H1 (cell line): ENCODE data around the gene MMD. TPM values are rescaled to one million over a fixed set of nuclear protein-coding genes. Genes with fewer than 3 reads are reported as not detected.
"Not testable (repeated sequence)": the region's sequence is repeated elsewhere in the genome, so short reads cannot be mapped to it uniquely, and the experiment has no call there.

Source experiments
- CTCF ChIA-PET: fragments of 300-600 bp; sonication (Branson Sonifier 250); formaldehyde crosslinking; loops from one replicate; lab custom pipeline; 2021; ENCODE audit not compliant: partially characterized antibody; lab: Charles Lee
- POLR2A ChIA-PET: fragments of 300-600 bp; sonication (Branson Sonifier 250); formaldehyde crosslinking; loops from one replicate; lab custom pipeline; 2021; ENCODE audit warnings: inconsistent platforms; ENCODE audit not compliant: partially characterized antibody; lab: Charles Lee
- DNase-seq, 2 experiments: peaks; one replicate each; pipeline versions ENCODE4 v3.0.0 to v3.0.0-alpha.2; 2010 to 2022; ENCODE audit warnings: low spot score in 2 of 2, low read depth in 1 of 2, mixed read lengths in 1 of 2
- FAIRE-seq: peaks from 2 replicates; lab custom pipeline; 2011; peaks lifted over from hg19 to GRCh38; lab: Jason Lieb, UNC
- H2AFZ ChIP-seq: 2 replicates; pipeline ENCODE4 v1.8.1; 2012; ENCODE audit warnings: low read length, inconsistent platforms
- H2AK5ac ChIP-seq: 2 replicates; pipeline ENCODE4 v1.6.1; 2013; ENCODE audit warnings: low read depth, low read length
- H2BK120ac ChIP-seq: replicated peaks from 2 replicates; pipeline ENCODE3; 2013; ENCODE audit warnings: low read depth, low read length, inconsistent platforms
- H2BK12ac ChIP-seq: 2 replicates; pipeline ENCODE4 v1.6.1; 2013; ENCODE audit warnings: low read depth, low read length
- H2BK15ac ChIP-seq: 2 replicates; pipeline ENCODE4 v1.6.1; 2013; ENCODE audit warnings: low read length
- H2BK20ac ChIP-seq: 2 replicates; pipeline ENCODE4 v1.6.1; 2013; ENCODE audit warnings: low read length
- H2BK5ac ChIP-seq: 2 replicates; pipeline ENCODE4 v1.6.1; 2013; ENCODE audit warnings: low read depth, low read length
- H3K14ac ChIP-seq: 2 replicates; pipeline ENCODE4 v1.6.1; 2013; ENCODE audit warnings: inconsistent platforms; ENCODE audit not compliant: insufficient read length
- H3K18ac ChIP-seq: 2 replicates; pipeline ENCODE4 v1.6.1; 2013; ENCODE audit warnings: low read length; ENCODE audit errors: extremely low read depth
- H3K23ac ChIP-seq: 2 replicates; pipeline ENCODE4 v1.6.1; 2013; ENCODE audit warnings: inconsistent platforms; ENCODE audit not compliant: insufficient read length
- H3K23me2 ChIP-seq: 2 replicates; pipeline ENCODE4 v1.6.1; 2013; ENCODE audit warnings: low read depth, low read length
- H3K27ac ChIP-seq: 2 replicates; pipeline ENCODE4 v1.6.1; 2011; ENCODE audit warnings: low read depth, low read length, inconsistent platforms
- H3K27me3 ChIP-seq, 4 experiments: replicated peaks in 1 of 4; 1 replicate in 1 of 4; 2 replicates in 3 of 4; pipeline versions ENCODE4 v1.6.1 to v1.8.1; 2011 to 2013; ENCODE audit warnings: low read length in 3 of 4, mild to moderate bottlenecking in 3 of 4, inconsistent platforms in 2 of 4, mixed read lengths in 2 of 4, moderate library complexity in 1 of 4; ENCODE audit not compliant: control insufficient read depth in 3 of 4, insufficient read depth in 3 of 4; ENCODE audit errors: extremely low read depth in 1 of 4
- H3K36me3 ChIP-seq, 4 experiments: 2 replicates each; pipeline versions ENCODE4 v1.6.1 to v1.8.1; 2011 to 2013; ENCODE audit warnings: mild to moderate bottlenecking in 4 of 4, low read length in 3 of 4, moderate library complexity in 2 of 4, control low read depth in 1 of 4, inconsistent platforms in 1 of 4; ENCODE audit not compliant: insufficient read depth in 4 of 4, control insufficient read depth in 2 of 4
- H3K4ac ChIP-seq: replicated peaks from 2 replicates; pipeline ENCODE3; 2013; ENCODE audit warnings: low read length, low read depth, mixed read lengths, inconsistent platforms; ENCODE audit not compliant: insufficient read length
- H3K4me1 ChIP-seq, 4 experiments: replicated peaks in 1 of 4; 1 replicate in 1 of 4; 2 replicates in 3 of 4; pipeline versions ENCODE4 v1.6.1 to v1.8.1; 2011 to 2013; ENCODE audit warnings: low read length in 3 of 4, inconsistent platforms in 2 of 4, mixed read lengths in 1 of 4; ENCODE audit not compliant: insufficient read depth in 4 of 4, control insufficient read depth in 3 of 4
- H3K4me2 ChIP-seq, 2 experiments: 2 replicates each; pipeline versions ENCODE4 v1.6.1 to v1.8.1; 2011 to 2013; ENCODE audit warnings: low read depth in 2 of 2, low read length in 2 of 2, control low read depth in 1 of 2, inconsistent platforms in 1 of 2, mild to moderate bottlenecking in 1 of 2; ENCODE audit not compliant: insufficient read depth in 1 of 2
- H3K4me3 ChIP-seq, 4 experiments: fragments of 200-600, 300-600 bp in 1 of 4; sonication (generic), shearing (Covaris generic), sonication (Bioruptor Twin) in 1 of 4; 2 replicates each; pipeline versions ENCODE4 v1.5.1 to v1.8.1; 2011 to 2016; ENCODE audit warnings: low read length in 4 of 4, low read depth in 3 of 4, control low read depth in 2 of 4, inconsistent platforms in 2 of 4, mild to moderate bottlenecking in 2 of 4, mixed read lengths in 1 of 4, moderate library complexity in 1 of 4; ENCODE audit not compliant: insufficient read depth in 2 of 4; ENCODE audit errors: extremely low read depth in 1 of 4
- H3K56ac ChIP-seq: replicated peaks from 2 replicates; pipeline ENCODE3; 2013; ENCODE audit warnings: low read depth, mild to moderate bottlenecking, mixed read lengths, low read length, inconsistent platforms; ENCODE audit not compliant: insufficient read length
- H3K79me1 ChIP-seq: 2 replicates; pipeline ENCODE4 v1.6.1; 2013; ENCODE audit warnings: low read depth, low read length, control low read depth
- H3K79me2 ChIP-seq, 2 experiments: 2 replicates each; pipeline versions ENCODE4 v1.6.1 to v1.8.1; 2012 to 2013; ENCODE audit warnings: low read length in 2 of 2, mild to moderate bottlenecking in 2 of 2, inconsistent platforms in 1 of 2; ENCODE audit not compliant: insufficient read depth in 2 of 2, control insufficient read depth in 1 of 2
- H3K9ac ChIP-seq, 4 experiments: replicated peaks in 1 of 4; 1 replicate in 1 of 4; 2 replicates in 3 of 4; pipeline versions ENCODE4 v1.6.1 to v1.8.1; 2011 to 2013; ENCODE audit warnings: low read depth in 3 of 4, low read length in 3 of 4, control low read depth in 2 of 4, mild to moderate bottlenecking in 2 of 4, moderate library complexity in 2 of 4, inconsistent platforms in 1 of 4; ENCODE audit errors: extremely low read depth in 1 of 4
- H3K9me3 ChIP-seq, 2 experiments: 2 replicates each; pipeline versions ENCODE4 v1.6.1 to v1.8.1; 2012 to 2013; ENCODE audit warnings: mild to moderate bottlenecking in 2 of 2, moderate library complexity in 2 of 2, control low read depth in 1 of 2, inconsistent platforms in 1 of 2, low read depth in 1 of 2, low read length in 1 of 2, mixed read lengths in 1 of 2; ENCODE audit not compliant: insufficient read depth in 2 of 2
- H4K20me1 ChIP-seq, 2 experiments: replicated peaks in 1 of 2; 2 replicates each; pipeline versions ENCODE3 to v1.8.1; 2011 to 2013; ENCODE audit warnings: inconsistent platforms in 2 of 2, low read length in 2 of 2, mild to moderate bottlenecking in 1 of 2; ENCODE audit not compliant: insufficient read depth in 2 of 2, control insufficient read depth in 1 of 2
- H4K5ac ChIP-seq: 2 replicates; pipeline ENCODE4 v1.6.1; 2013; ENCODE audit warnings: low read length, low read depth, mixed read lengths, inconsistent platforms; ENCODE audit not compliant: insufficient read length
- H4K8ac ChIP-seq: 2 replicates; pipeline ENCODE4 v1.8.0; 2013; ENCODE audit warnings: mild to moderate bottlenecking, moderate library complexity, low read length, inconsistent platforms; ENCODE audit not compliant: insufficient read depth; ENCODE audit errors: extremely low read depth
- H4K91ac ChIP-seq: replicated peaks from 2 replicates; pipeline ENCODE3; 2013; ENCODE audit warnings: low read length, mixed read lengths, inconsistent platforms; ENCODE audit not compliant: insufficient read length
- ASH2L ChIP-seq: fragments of 200-600, 300-600 bp; sonication (generic); IDR thresholded peaks from one replicate; pipeline ENCODE4 v1.7.1; 2017; ENCODE audit warnings: low read length
- HDAC6 ChIP-seq: IDR thresholded peaks from one replicate; pipeline ENCODE4 v1.7.1; 2012; ENCODE audit warnings: low read depth, mild to moderate bottlenecking, inconsistent platforms, low read length, moderate library complexity
- KDM4A ChIP-seq: IDR thresholded peaks from one replicate; pipeline ENCODE4 v1.7.1; 2012; ENCODE audit warnings: low read depth, mild to moderate bottlenecking, moderate library complexity, low read length, inconsistent platforms; ENCODE audit not compliant: severe bottlenecking
- SIRT6 ChIP-seq: IDR thresholded peaks from one replicate; pipeline ENCODE4 v1.7.1; 2012; ENCODE audit warnings: low read length, inconsistent platforms
- SP1 ChIP-seq: IDR thresholded peaks from 2 replicates; pipeline ENCODE4 v1.6.1; 2011; ENCODE audit warnings: low read depth, low read length
- WGBS, 2 experiments: shearing (Covaris generic) in 1 of 2; methylation state at CpG; one replicate each; pipeline versions ENCODE4 v1.1.6 to v1.1.7; 2013 to 2015; ENCODE audit warnings: low lambda C conversion rate in 2 of 2, mixed read lengths in 2 of 2, inconsistent platforms in 1 of 2, low coverage in 1 of 2, missing lambda C conversion rate in 1 of 2; ENCODE audit not compliant: insufficient replicate concordance in 2 of 2, insufficient coverage in 1 of 2, insufficient read length in 1 of 2; ENCODE audit errors: extremely low coverage in 1 of 2, missing lambda C conversion rate in 1 of 2; 5-methylcytosine and 5-hydroxymethylcytosine counted together
- polyA plus RNA-seq, 7 experiments: library from polyadenylated mRNA; depleted of rRNA in 3 of 7; stranded (reverse) in 5 of 7; unstranded in 2 of 7; fragments of >200 nt in 5 of 7; fragments of 200-250 nt in 2 of 7; gene quantifications; 1 replicate in 5 of 7; 2 replicates in 1 of 7; 4 replicates in 1 of 7; pipeline versions ENCODE4 v1.2.1 to v1.2.3, GENCODE V29; 2011 to 2013; ENCODE audit warnings: missing spikeins in 2 of 7, mixed read lengths in 2 of 7
- total RNA-seq: library from RNA; stranded (reverse); fragmentation: NEBNext Ultra II Directional; extraction: Animal tissue kit (Norgen Biotek cat#: 25700); gene quantifications from 2 replicates; pipeline ENCODE4 v1.2.1, GENCODE V29; 2021

MMD gene
- total and polyA plus RNA-seq, 2 of the 8 experiments (the other 6 are each of a cell fraction or from before 2014, with no cell fraction given), result 28.2 to 37.8 TPM

GRCh38 chr17:55432358-55433028 is 10.9 kb upstream of the MMD start (continued):
- TF ChIP-seq SP1, result no peak
- no peak for TF ChIP-seq SIRT6
- no peak for TF ChIP-seq ASH2L
- no peak for TF ChIP-seq KDM4A
- no peak for TF ChIP-seq HDAC6

GRCh38 chr17:55431914-55432313 is 10.3 kb upstream of the MMD start:
- H3K27me3 ChIP-seq, H3K23ac ChIP-seq, H3K9ac ChIP-seq, H3K56ac ChIP-seq, H2BK120ac ChIP-seq, H3K79me1 ChIP-seq, CTCF ChIA-PET, H3K4me1 ChIP-seq, H2BK15ac ChIP-seq, H3K23me2 ChIP-seq, H3K4me2 ChIP-seq, H3K9me3 ChIP-seq, H2AK5ac ChIP-seq, H2BK20ac ChIP-seq, H4K8ac ChIP-seq, H3K18ac ChIP-seq, H2BK12ac ChIP-seq, H2BK5ac ChIP-seq, H4K91ac ChIP-seq, H4K5ac ChIP-seq, H2AFZ ChIP-seq, FAIRE-seq, H3K4me3 ChIP-seq, H3K36me3 ChIP-seq, H3K79me2 ChIP-seq, POLR2A ChIA-PET, DNase-seq, H3K14ac ChIP-seq, H3K4ac ChIP-seq, H3K27ac ChIP-seq, H4K20me1 ChIP-seq: not testable (repeated sequence)
- WGBS, 2 experiments, result no CpG with 5 or more reads among the region's 1 CpG
